22Rv1 (cell line): ENCODE results near the gene GNAL.

Source experiments
- ZFX ChIP-seq: fragments of 450-650 bp; IDR thresholded peaks from 2 replicates; pipeline ENCODE4 v1.6.1; 2017; ENCODE audit warnings: antibody characterized with exemption, borderline replicate concordance
- TF ChIP-seq, protein P1 (sequence below): fragments of 450-650 bp; IDR thresholded peaks from 2 replicates; pipeline ENCODE4 v1.5.1; 2017; ENCODE audit warnings: mild to moderate bottlenecking

DNA sequence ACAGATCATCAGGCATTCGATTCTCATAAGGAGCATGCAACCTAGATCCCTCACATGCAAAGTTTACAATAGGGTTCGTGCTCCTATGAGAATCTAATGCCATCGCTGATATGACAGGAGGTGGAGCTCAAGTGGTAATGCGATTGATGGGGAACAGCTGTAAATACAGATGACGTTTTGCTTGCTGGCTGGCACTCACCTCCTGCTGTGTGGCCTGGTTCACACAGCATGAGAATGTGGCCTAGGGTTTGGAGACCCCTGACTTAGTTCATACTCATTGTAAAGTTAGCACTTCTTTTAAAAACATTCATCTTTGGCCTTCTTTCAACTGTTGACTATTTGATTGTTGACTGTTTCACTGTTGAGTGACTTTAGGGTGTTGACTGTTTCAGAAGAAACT, 153.5 kb downstream of the GNAL start:
- TF ChIP-seq, protein P1, sequence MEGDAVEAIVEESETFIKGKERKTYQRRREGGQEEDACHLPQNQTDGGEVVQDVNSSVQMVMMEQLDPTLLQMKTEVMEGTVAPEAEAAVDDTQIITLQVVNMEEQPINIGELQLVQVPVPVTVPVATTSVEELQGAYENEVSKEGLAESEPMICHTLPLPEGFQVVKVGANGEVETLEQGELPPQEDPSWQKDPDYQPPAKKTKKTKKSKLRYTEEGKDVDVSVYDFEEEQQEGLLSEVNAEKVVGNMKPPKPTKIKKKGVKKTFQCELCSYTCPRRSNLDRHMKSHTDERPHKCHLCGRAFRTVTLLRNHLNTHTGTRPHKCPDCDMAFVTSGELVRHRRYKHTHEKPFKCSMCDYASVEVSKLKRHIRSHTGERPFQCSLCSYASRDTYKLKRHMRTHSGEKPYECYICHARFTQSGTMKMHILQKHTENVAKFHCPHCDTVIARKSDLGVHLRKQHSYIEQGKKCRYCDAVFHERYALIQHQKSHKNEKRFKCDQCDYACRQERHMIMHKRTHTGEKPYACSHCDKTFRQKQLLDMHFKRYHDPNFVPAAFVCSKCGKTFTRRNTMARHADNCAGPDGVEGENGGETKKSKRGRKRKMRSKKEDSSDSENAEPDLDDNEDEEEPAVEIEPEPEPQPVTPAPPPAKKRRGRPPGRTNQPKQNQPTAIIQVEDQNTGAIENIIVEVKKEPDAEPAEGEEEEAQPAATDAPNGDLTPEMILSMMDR, result no peak
- no peak for TF ChIP-seq ZFX
